ENCODE measurements around the gene DRD3. TPM values are rescaled to one million over a fixed set of nuclear protein-coding genes. Genes with fewer than 3 reads are reported as not detected.
A peak's percentile ranks its signal among the peaks of the same experiment; 100 is the strongest.

DRD3 gene
- total RNA-seq, 1 donor from 2014 or later: not detected

GRCh38 chr3:114168150-114168549 lies 10.7 kb downstream of the DRD3 start:
- TF ChIP-seq CTCF (conservative IDR thresholded peaks at IDR 0.05): no peak
- no peaks in the 10 kb centered on the region for H3K4me1 Mint-ChIP-seq (ENCODE audit: unreplicated experiment)
- H3K4me3 Mint-ChIP-seq: no peak overlapping the region
- no peaks in the 10 kb centered on the region for H3K9me3 Mint-ChIP-seq
- H3K27me3 Mint-ChIP-seq: peaks cover 13% of the 10 kb centered on the region
- no peaks in the 10 kb centered on the region for H3K36me3 Mint-ChIP-seq
- no peak overlapping the region for H3K27ac Mint-ChIP-seq
- no peak for DNase-seq (ENCODE audit: extremely low spot score, unreplicated experiment)

- no peak overlapping the region for H3K27ac Mint-ChIP-seq
Observed at GRCh38 chr3:114157321-114157720, 21.5 kb downstream of the DRD3 start.

GRCh38 chr3:114155370-114155821 lies 23.5 kb downstream of the DRD3 start:
- H3K27ac Mint-ChIP-seq: no peak overlapping the region
- no peak overlapping the region for H3K4me3 Mint-ChIP-seq
- DNase-seq (ENCODE audit: extremely low spot score, unreplicated experiment): no peak
- H3K9me3 Mint-ChIP-seq: no peaks in the 10 kb centered on the region
- peaks cover 45% of the 10 kb centered on the region for H3K27me3 Mint-ChIP-seq
- peaks cover 10% of the 10 kb centered on the region for H3K4me1 Mint-ChIP-seq (ENCODE audit: unreplicated experiment)
- peak; percentile 58 for TF ChIP-seq CTCF (conservative IDR thresholded peaks at IDR 0.05)
- no peaks in the 10 kb centered on the region for H3K36me3 Mint-ChIP-seq

More at GRCh38 chr3:114157321-114157720, 21.5 kb downstream of the DRD3 start:
- Mint-ChIP-seq H3K27me3 (peaks cover 45% of the 10 kb centered on the region), H3K9me3 (no peaks in the 10 kb centered on the region), H3K36me3 (no peaks in the 10 kb centered on the region), H3K4me1 (ENCODE audit: unreplicated experiment) (peaks cover 6% of the 10 kb centered on the region), H3K4me3 (no peak overlapping the region)
- DNase-seq (ENCODE audit: extremely low spot score, unreplicated experiment): no peak
- TF ChIP-seq CTCF (conservative IDR thresholded peaks at IDR 0.05): no peak

- no peak for DNase-seq (ENCODE audit: extremely low spot score, unreplicated experiment)
- H3K4me1 Mint-ChIP-seq (ENCODE audit: unreplicated experiment): peaks cover 14% of the 10 kb centered on the region
- H3K27ac Mint-ChIP-seq: no peak overlapping the region
Observed at GRCh38 chr3:114154321-114154821, 24.5 kb downstream of the DRD3 start.

GRCh38 chr3:114152519-114153151 lies 26.2 kb downstream of the DRD3 start:
- peaks cover 18% of the 10 kb centered on the region for H3K4me1 Mint-ChIP-seq (ENCODE audit: unreplicated experiment)
- peak overlapping the region; percentile 81 for H3K4me3 Mint-ChIP-seq
- peak; percentile 98 for TF ChIP-seq CTCF (conservative IDR thresholded peaks at IDR 0.05)
- peaks cover 37% of the 10 kb centered on the region for H3K27me3 Mint-ChIP-seq
- H3K36me3 Mint-ChIP-seq: no peaks in the 10 kb centered on the region
- peak; percentile 84 for DNase-seq (ENCODE audit: extremely low spot score, unreplicated experiment)
- no peak overlapping the region for H3K27ac Mint-ChIP-seq
- H3K9me3 Mint-ChIP-seq: no peaks in the 10 kb centered on the region

More at GRCh38 chr3:114154321-114154821, 24.5 kb downstream of the DRD3 start:
- H3K4me3 Mint-ChIP-seq: no peak overlapping the region
- H3K27me3 Mint-ChIP-seq: peaks cover 48% of the 10 kb centered on the region
- H3K9me3 Mint-ChIP-seq: no peaks in the 10 kb centered on the region
- TF ChIP-seq CTCF (conservative IDR thresholded peaks at IDR 0.05): no peak
- H3K36me3 Mint-ChIP-seq: no peaks in the 10 kb centered on the region
